ENCODE data around the gene KIF5A. TPM values are rescaled to one million over a fixed set of nuclear protein-coding genes. Genes with fewer than 3 reads are reported as not detected.
"Not testable (repeated sequence)": the region's sequence is repeated elsewhere in the genome, so short reads cannot be mapped to it uniquely, and the experiment has no call there.

Gene KIF5A
- total and polyA plus RNA-seq, 2 of the 13 experiments (the other 11 are each of a cell fraction or from before 2014, with no cell fraction given): 1.6 to 11.9 TPM

DNA sequence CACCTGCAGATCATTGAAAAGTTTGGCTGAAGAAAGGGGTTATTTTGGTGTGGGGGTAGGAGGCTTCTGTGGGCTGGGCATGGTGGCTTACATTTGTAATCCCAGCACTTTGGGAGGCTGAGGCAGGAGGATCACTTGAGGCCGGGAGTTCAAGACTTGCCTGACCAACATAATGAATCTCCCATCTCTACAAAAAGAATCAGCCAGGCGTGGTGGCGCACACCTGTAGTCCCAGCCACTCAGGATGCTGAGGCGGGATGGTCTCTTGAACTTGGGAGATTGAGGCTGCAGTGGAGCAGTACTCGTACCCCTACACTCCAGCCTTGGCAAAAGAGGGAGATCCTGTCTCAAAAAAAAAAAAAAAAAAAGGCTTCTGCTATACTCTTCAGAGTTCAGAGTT is 36.6 kb upstream of the KIF5A start:
- Histone ChIP-seq H3K27ac (ENCODE audit: extremely low read length, insufficient read depth, low read length) (no peak overlapping the region), H3K4me3 (replicated peaks in 1 of 3; ENCODE audit: insufficient read depth in 1 of 3, low read depth in 2 of 3, low read length in 3 of 3) (no peak overlapping the region), H3K9ac (ENCODE audit: insufficient read depth, low read depth, low read length) (no peak overlapping the region), H2AFZ (ENCODE audit: low read length) (no peak overlapping the region), H3K36me3 (replicated peaks in 1 of 2; ENCODE audit: control insufficient read depth in 1 of 2, insufficient read depth in 2 of 2, low read length in 2 of 2) (peaks cover 32 to 79% of the 10 kb centered on the region in 2 experiments), H4K20me1 (ENCODE audit: insufficient read depth, low read length) (peaks cover 16% of the 10 kb centered on the region), H3K27me3 (ENCODE audit: control insufficient read depth in 1 of 2, insufficient read depth in 2 of 2, low read length in 2 of 2) (no peaks in the 10 kb centered on the region), H3K9me3 (ENCODE audit: low read length) (no peaks in the 10 kb centered on the region), H3K4me2 (ENCODE audit: low read depth, low read length) (no peak overlapping the region), H3K4me1 (ENCODE audit: insufficient read depth, low read length) (peaks cover 8% of the 10 kb centered on the region), H3K79me2 (ENCODE audit: insufficient read depth, low read length) (peaks cover 4% of the 10 kb centered on the region)
- ATAC-seq (no peak), FAIRE-seq (no peak), DNase-seq (ENCODE audit: low spot score) (no peak)
- in situ Hi-C loops (cut with HindIII; ENCODE audit: extremely low pct_ligation_motif_present, low pct_unique_long_range_greater_than_20kb): no loop called here
- CTCF ChIA-PET (ENCODE audit: low intra/inter-chr PET ratio, low total read pairs): no interaction called here
- POLR2A ChIA-PET: interaction anchor here (1.2 kb wide), 1 partner anchor 8 kb away, joined by 4 read pairs; the partner anchor contains the start of gene DDIT3
- BruUV-seq (replicated peaks): no TSS peak
- intact Hi-C loops (cut with micrococcal nuclease; ENCODE audit: unreplicated experiment): no loop called here
- 98% methylated on average over 5 of the region's 5 CpGs for WGBS (ENCODE audit: low lambda C conversion rate)
- TF ChIP-seq ZSCAN30 (CRISPR knock-in tag; IDR thresholded peaks at IDR 0.05): no peak
- TF ChIP-seq, protein P1, sequence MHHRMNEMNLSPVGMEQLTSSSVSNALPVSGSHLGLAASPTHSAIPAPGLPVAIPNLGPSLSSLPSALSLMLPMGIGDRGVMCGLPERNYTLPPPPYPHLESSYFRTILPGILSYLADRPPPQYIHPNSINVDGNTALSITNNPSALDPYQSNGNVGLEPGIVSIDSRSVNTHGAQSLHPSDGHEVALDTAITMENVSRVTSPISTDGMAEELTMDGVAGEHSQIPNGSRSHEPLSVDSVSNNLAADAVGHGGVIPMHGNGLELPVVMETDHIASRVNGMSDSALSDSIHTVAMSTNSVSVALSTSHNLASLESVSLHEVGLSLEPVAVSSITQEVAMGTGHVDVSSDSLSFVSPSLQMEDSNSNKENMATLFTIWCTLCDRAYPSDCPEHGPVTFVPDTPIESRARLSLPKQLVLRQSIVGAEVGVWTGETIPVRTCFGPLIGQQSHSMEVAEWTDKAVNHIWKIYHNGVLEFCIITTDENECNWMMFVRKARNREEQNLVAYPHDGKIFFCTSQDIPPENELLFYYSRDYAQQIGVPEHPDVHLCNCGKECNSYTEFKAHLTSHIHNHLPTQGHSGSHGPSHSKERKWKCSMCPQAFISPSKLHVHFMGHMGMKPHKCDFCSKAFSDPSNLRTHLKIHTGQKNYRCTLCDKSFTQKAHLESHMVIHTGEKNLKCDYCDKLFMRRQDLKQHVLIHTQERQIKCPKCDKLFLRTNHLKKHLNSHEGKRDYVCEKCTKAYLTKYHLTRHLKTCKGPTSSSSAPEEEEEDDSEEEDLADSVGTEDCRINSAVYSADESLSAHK (CRISPR knock-in tag; IDR thresholded peaks at IDR 0.05; ENCODE audit: borderline replicate concordance): no peak
- 0 out of 4 replicates have a peak, but pooled peaks of 1 of the 2 experiments have one; percentile 5 for TF ChIP-seq POLR2A (IDR thresholded peaks at IDR 0.05; ENCODE audit: insufficient read depth in 1 of 2, low read depth in 2 of 2, low read length in 2 of 2)
- TF ChIP-seq MED8 (CRISPR knock-in tag; IDR thresholded peaks at IDR 0.05; ENCODE audit: insufficient replicate concordance): no peak

DNA sequence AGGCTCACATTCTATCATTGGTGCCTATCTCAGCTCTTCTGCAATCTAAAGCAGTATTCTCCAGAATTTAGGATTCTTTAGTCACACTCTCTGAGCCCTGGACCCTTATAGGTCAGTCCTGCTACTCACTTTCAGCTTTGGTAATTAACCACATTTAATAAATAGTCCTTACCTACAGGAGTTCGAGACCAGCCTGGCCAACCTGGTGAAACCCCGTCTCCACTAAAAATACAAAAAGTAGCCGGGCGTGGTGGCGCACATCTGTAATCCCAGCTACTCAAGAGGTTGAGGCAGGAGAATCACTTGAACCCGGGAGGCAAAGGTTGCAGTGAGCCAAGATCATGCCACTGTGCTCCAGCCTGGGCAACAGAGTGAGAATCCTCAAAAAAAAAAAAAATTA is 36.2 kb upstream of the KIF5A start:
- H3K27ac ChIP-seq (ENCODE audit: extremely low read length, insufficient read depth, low read length); H3K79me2 ChIP-seq (ENCODE audit: insufficient read depth, low read length); intact Hi-C loops (cut with micrococcal nuclease; ENCODE audit: unreplicated experiment); CTCF ChIA-PET (ENCODE audit: low intra/inter-chr PET ratio, low total read pairs); H3K9me3 ChIP-seq (ENCODE audit: low read length); ATAC-seq; BruUV-seq (replicated peaks); H3K4me3 ChIP-seq (replicated peaks in 1 of 3; ENCODE audit: insufficient read depth in 1 of 3, low read depth in 2 of 3, low read length in 3 of 3); POLR2A ChIA-PET; H3K4me2 ChIP-seq (ENCODE audit: low read depth, low read length); H2AFZ ChIP-seq (ENCODE audit: low read length); FAIRE-seq; in situ Hi-C loops (cut with HindIII; ENCODE audit: extremely low pct_ligation_motif_present, low pct_unique_long_range_greater_than_20kb); H3K9ac ChIP-seq (ENCODE audit: insufficient read depth, low read depth, low read length); H3K27me3 ChIP-seq (ENCODE audit: control insufficient read depth in 1 of 2, insufficient read depth in 2 of 2, low read length in 2 of 2); DNase-seq (ENCODE audit: low spot score): not testable (repeated sequence)
- TF ChIP-seq RBFOX2 (IDR thresholded peaks at IDR 0.05; ENCODE audit: low read depth, low read length): 0 out of 2 replicates have a peak, but pooled peaks have one; percentile 21
- Histone ChIP-seq H3K36me3 (replicated peaks in 1 of 2; ENCODE audit: control insufficient read depth in 1 of 2, insufficient read depth in 2 of 2, low read length in 2 of 2) (peaks cover 32 to 77% of the 10 kb centered on the region in 2 experiments), H3K4me1 (ENCODE audit: insufficient read depth, low read length) (peaks cover 12% of the 10 kb centered on the region), H4K20me1 (ENCODE audit: insufficient read depth, low read length) (peaks cover 20% of the 10 kb centered on the region)
- 100% methylated on average over 6 of the region's 6 CpGs for WGBS (ENCODE audit: low lambda C conversion rate)

DNA sequence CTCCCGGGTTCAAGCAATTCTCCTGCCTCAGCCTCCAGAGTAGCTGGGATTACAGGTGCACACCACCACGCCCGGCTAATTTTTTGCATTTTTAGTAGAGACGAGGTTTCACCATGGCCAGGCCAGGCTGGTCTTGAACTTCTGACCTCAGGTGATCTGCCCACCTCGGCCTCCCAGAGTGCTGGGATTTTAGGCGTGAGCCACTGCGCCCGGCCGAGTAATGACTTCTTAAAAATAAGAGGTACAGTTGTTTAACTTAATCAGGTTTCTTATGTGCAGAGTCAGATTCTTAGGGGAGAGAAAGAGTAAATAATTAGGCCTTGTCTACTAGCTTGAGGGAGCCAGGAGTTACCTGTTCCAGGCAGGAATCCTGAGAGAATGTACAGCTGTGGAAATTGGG is 35.6 kb upstream of the KIF5A start:
- CTCF ChIA-PET (ENCODE audit: low intra/inter-chr PET ratio, low total read pairs); H3K27ac ChIP-seq (ENCODE audit: extremely low read length, insufficient read depth, low read length); H3K9me3 ChIP-seq (ENCODE audit: low read length); BruUV-seq (replicated peaks); in situ Hi-C loops (cut with HindIII; ENCODE audit: extremely low pct_ligation_motif_present, low pct_unique_long_range_greater_than_20kb); FAIRE-seq; H3K4me2 ChIP-seq (ENCODE audit: low read depth, low read length); H3K9ac ChIP-seq (ENCODE audit: insufficient read depth, low read depth, low read length); H3K4me3 ChIP-seq (replicated peaks in 1 of 3; ENCODE audit: insufficient read depth in 1 of 3, low read depth in 2 of 3, low read length in 3 of 3); intact Hi-C loops (cut with micrococcal nuclease; ENCODE audit: unreplicated experiment); H2AFZ ChIP-seq (ENCODE audit: low read length); DNase-seq (ENCODE audit: low spot score); H3K27me3 ChIP-seq (ENCODE audit: control insufficient read depth in 1 of 2, insufficient read depth in 2 of 2, low read length in 2 of 2); ATAC-seq: not testable (repeated sequence)
- POLR2A ChIA-PET: interaction anchor here (0.7 to 7.8 kb wide), 3 partner anchors 12 to 1556 kb away, joined by 3 to 90 read pairs (median 11); no protein-coding TSS in a partner anchor
- Histone ChIP-seq H3K4me1 (ENCODE audit: insufficient read depth, low read length) (peaks cover 18% of the 10 kb centered on the region), H4K20me1 (ENCODE audit: insufficient read depth, low read length) (peaks cover 26% of the 10 kb centered on the region), H3K79me2 (ENCODE audit: insufficient read depth, low read length) (peaks cover 14% of the 10 kb centered on the region), H3K36me3 (replicated peaks in 1 of 2; ENCODE audit: control insufficient read depth in 1 of 2, insufficient read depth in 2 of 2, low read length in 2 of 2) (peaks cover 32 to 72% of the 10 kb centered on the region in 2 experiments)
- 96% methylated on average over 9 of the region's 9 CpGs for WGBS (ENCODE audit: low lambda C conversion rate)
